Measurements from ENCODE around the gene KRT222. TPM values are rescaled to one million over a fixed set of nuclear protein-coding genes. Genes with fewer than 3 reads are reported as not detected.

The KRT222 gene
- total and polyA plus RNA-seq, 2 of the 13 experiments (the other 11 are each of a cell fraction or from before 2014, with no cell fraction given) = not detected

GRCh38 chr17:40611840-40612474 lies 53.0 kb downstream of the KRT222 start (continued):
- TF ChIP-seq STAT6 (CRISPR knock-in tag; IDR thresholded peaks at IDR 0.05; ENCODE audit: borderline replicate concordance) = no peak
- no peak for TF ChIP-seq TCF7L2 (IDR thresholded peaks at IDR 0.05; ENCODE audit: low read depth, low read length)
- no peak for TF ChIP-seq RXRA (CRISPR knock-in tag; IDR thresholded peaks at IDR 0.05)
- no peak for TF ChIP-seq ZNF704 (CRISPR knock-in tag; IDR thresholded peaks at IDR 0.05; ENCODE audit: borderline replicate concordance)
- TF ChIP-seq PREB (CRISPR knock-in tag; IDR thresholded peaks at IDR 0.05) = no peak
- no peak for TF ChIP-seq ZBTB37 (CRISPR knock-in tag; IDR thresholded peaks at IDR 0.05)
- no peak for TF ChIP-seq ZIK1 (CRISPR knock-in tag; IDR thresholded peaks at IDR 0.05; ENCODE audit: borderline replicate concordance, low read depth)
- no peak for TF ChIP-seq ZBTB26 (CRISPR knock-in tag; IDR thresholded peaks at IDR 0.05; ENCODE audit: borderline replicate concordance)

Data from HepG2 (cell line).